CD4-positive, alpha-beta T cell treated with Interleukin-17A for 4 hours (primary cell): ENCODE data around the gene SCGB1D2.
"Not testable (repeated sequence)": the region's sequence is repeated elsewhere in the genome, so short reads cannot be mapped to it uniquely, and the experiment has no call there.

Experiments used
- DNase-seq: peaks from one replicate; pipeline ENCODE4 v3.0.0-alpha.2; 2020; ENCODE audit warnings: mixed read lengths

Gene SCGB1D2

DNA sequence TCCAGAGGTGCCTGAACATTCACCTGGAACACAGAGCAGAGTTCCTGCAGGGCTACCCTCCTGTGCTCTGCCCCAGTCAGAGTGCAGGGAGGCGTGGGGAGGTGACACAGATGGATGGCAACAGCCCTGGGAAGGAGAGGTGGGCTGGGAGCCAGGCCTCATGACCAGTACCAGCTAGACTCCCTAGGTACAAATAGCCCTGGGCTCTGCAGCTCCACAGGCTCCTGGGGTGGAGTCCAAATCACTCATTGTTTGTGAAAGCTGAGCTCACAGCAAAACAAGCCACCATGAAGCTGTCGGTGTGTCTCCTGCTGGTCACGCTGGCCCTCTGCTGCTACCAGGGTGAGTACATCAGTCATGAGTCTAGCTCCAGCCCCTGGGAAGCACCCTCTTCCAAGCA is at the start of gene SCGB1D2:
Gene SCGB1D2 (plus strand): TSS at position 219 of the 400 bp plus-strand sequence. CDS start 69 bp downstream, at position 288.
- no peak for DNase-seq

GRCh38 chr11:62193952-62194351 is 48.1 kb upstream of the SCGB1D2 start:
- DNase-seq: no peak

GRCh38 chr11:62195010-62195409 is 47.0 kb upstream of the SCGB1D2 start:
- DNase-seq: not testable (repeated sequence)

- DNase-seq: no peak
Observed at GRCh38 chr11:62195945-62196344, 46.1 kb upstream of the SCGB1D2 start.

GRCh38 chr11:62197400-62197799 is 44.6 kb upstream of the SCGB1D2 start:
- not testable (repeated sequence) for DNase-seq

DNA sequence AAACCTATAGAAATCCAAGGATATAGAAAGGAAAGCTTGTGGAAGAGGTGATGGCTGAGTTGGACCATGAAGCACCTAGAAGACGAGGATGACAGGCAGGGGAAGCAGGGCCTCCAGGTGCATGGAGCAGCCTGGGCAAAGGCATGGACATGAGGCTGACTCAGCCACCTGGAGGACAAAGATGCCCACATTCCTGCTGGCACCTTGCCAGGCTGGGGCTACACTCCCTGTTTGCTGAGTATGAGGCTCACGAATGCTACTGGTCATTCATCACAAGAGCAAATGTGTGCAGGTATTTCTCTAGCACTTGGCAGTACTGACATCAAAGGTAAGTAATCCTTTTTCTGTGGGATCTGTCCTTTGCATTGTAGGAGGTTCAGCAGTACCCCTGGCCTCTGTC is 40.7 kb upstream of the SCGB1D2 start:
- no peak for DNase-seq

GRCh38 chr11:62202910-62203309 is 39.1 kb upstream of the SCGB1D2 start:
- no peak for DNase-seq

GRCh38 chr11:62204430-62204829 is 37.6 kb upstream of the SCGB1D2 start:
- DNase-seq: no peak

GRCh38 chr11:62205441-62205840 is 36.6 kb upstream of the SCGB1D2 start:
- DNase-seq: no peak

DNA sequence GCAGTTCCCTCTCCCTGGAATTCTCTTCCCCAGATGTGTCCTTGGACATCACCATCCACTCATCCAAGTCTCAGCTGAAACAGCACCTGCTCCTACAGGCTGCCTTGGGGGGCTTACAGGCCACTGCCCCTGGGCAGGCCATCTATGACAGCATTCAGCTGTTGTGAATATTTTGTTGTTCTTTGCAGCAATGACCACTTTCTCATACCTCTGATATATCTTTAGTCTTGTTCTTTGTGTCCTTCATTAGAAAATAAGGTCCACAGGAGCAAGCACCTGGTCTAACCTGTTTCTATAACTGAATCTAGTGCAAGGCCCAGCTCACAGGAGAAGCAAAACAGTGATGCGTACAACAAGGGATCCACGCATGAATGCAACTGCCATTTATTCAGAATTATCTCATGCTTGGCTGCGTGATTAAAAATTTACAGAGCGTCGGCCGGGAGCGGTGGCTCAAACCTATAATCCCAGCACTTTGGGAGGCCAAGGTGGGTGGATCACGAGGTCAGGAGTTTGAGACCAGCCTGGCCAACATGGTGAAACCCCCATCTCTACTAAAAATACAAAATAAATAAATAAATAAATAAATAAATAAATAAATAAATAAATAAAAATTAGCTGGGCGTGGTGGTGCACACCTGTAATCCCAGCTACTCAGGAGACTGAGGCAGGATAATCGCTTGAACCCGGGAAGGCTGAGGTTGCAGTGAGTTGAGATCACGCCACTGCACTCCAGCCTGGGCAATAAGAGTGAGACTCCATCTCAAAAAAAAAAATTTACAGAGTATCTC is 35.6 kb upstream of the SCGB1D2 start:
- not testable (repeated sequence) for DNase-seq

DNA sequence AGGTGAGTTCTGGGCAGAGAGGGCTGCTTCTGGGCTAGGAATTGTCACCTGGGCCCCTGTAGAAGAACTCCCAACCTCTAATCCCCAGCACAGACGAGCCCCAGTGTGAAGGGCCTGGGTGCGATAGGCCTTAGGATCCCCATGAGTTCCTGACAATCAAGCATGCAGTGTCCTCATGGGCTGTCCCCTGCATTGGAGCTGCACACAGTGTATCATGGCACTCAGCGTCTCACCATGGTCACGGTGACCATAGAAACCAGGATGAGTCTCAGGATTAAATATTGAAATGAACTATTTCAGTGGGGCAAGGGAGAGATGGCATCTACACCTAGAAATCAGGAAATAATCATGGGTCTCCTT is 33.3 kb upstream of the SCGB1D2 start:
- no peak for DNase-seq

GRCh38 chr11:62217191-62217748 is 24.8 kb upstream of the SCGB1D2 start:
- no peak for DNase-seq

DNA sequence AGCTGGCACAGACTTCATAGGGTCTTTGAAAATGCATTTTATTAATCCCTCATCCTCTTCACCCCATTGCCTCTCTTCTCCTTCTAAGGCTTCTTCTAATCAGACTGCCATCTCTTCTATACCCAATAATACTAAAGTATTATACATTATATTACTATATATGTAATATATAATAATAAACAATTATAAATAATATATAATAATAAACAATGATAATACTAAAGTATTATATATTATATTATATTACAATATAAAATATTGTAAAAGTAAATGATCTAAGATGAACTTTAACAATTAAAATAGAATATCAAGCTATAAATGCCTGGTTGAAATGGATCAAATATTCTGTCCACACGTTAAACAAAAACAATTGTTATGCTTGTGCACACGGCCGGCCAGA is 20.5 kb upstream of the SCGB1D2 start:
- DNase-seq: no peak

GRCh38 chr11:62223095-62223494 is 18.9 kb upstream of the SCGB1D2 start:
- DNase-seq: no peak

GRCh38 chr11:62233730-62234129 is 8.3 kb upstream of the SCGB1D2 start:
- no peak for DNase-seq

DNA sequence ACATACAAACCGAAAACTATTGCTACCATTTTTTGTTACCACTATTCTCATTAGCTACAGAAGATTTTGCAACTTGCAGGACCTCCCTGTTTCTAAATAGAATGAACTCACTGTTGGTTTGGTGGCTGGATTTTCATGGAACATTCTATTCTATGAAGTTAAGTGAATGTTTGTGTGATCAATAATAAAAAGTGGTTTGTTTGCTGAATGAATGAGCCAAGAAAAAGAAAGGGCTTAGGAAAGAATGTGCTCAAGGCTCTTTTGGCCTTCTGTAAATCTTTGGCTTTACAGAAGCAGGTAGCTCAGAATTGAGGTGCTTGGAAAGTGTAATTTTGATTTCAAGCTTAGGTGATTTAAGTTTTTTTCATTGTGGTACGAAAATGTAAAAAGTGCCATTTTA is 5.9 kb upstream of the SCGB1D2 start:
- DNase-seq: no peak

DNA sequence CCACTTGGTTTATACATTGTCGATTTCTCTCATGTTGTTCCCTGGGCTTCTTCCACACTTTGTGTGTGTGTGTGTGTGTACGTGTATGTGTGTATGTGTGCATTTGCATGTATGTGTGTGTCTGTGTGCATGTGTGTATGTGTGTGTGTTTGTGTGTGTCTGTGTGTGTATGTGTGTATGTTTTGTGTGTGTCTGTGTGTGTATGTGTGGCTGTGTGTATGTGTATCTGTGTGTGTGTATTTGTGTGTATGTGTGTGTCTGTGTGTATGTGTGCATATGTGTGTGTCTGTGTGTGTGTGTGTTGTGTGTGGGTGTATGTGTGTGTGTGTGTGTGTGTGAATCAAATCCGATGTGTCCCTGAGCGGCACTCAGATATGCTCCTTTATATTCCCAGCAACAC is 4.5 kb upstream of the SCGB1D2 start:
- no peak for DNase-seq

DNA sequence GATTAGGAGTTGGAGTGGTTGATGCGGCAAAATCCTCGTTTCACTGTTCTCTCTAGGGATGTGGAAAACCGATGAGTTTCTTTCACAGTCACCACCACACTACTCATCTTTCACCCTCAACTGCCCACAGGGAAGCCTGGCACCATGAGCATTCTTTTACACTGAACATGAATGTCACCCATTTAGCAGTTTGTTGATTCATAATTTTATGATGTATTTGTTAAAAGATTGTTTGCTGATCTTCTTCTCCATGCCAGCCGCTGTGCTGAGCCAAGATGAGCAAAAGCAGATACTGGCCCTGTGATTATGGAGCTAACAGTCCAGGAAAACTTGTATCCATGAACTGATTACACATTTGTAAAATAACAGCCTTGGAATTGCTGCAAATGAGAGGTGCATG is 3.9 kb upstream of the SCGB1D2 start:
- DNase-seq: no peak

GRCh38 chr11:62241095-62241494 is 944 bp upstream of the SCGB1D2 start:
- DNase-seq: no peak

GRCh38 chr11:62245271-62245753 is 3.3 kb downstream of the SCGB1D2 start:
- no peak for DNase-seq

DNA sequence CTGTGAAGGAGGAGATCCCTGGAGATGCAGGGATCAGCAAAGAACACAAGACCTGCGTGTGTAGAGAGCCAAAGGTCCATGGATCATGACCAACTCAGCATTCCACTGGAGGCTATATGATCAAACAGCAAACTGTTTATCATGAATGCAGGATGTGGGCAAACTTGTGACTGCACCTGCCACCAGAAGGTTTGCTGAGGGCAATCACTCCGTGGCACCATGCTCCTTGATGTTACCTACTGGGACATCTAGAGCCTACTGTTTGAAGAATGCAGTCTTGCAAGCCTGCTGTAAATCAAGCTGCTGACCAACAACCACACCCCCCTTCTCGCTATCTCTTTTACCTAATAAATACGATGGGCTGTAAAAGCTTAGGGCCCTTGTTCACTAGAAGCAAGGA is 9.7 kb downstream of the SCGB1D2 start:
- no peak for DNase-seq

GRCh38 chr11:62253999-62254542 is 12.0 kb downstream of the SCGB1D2 start:
- DNase-seq: no peak

GRCh38 chr11:62256281-62256680 is 14.2 kb downstream of the SCGB1D2 start:
- DNase-seq: no peak

GRCh38 chr11:62260261-62260953 is 18.4 kb downstream of the SCGB1D2 start:
- DNase-seq: no peak
